ENCODE data around the gene DFFB. TPM values are rescaled to one million over a fixed set of nuclear protein-coding genes. Genes with fewer than 3 reads are reported as not detected.

DFFB gene
- total and polyA plus RNA-seq, 9 of the 15 experiments (the other 6 are each of a cell fraction or from before 2014, with no cell fraction given) = 2.3 to 15.8 (median 11.5) TPM

DNA sequence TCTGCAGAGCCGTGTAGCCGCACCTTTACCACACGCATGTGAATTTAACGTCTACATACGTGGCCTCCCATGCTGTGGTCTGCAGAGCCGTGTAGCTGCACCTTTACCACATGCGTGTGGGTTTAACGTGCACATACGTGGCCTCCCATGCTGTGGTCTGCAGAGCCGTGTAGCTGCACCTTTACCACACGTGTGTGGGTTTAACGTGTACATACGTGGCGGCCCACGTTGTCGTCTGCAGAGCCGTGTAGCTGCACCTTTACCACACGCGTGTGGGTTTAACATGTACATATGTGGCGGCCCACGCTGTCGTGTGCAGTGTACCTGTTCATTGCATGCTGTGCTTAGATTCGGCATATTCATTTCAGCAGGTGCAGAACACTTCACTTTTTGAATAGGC lies 17.5 kb downstream of the DFFB start:
- Histone ChIP-seq H2AFZ (ENCODE audit: low read depth, low read length) (no peak overlapping the region), H3K36me3 (ENCODE audit: control insufficient read depth, insufficient read depth, low read length) (peaks cover 50% of the 10 kb centered on the region; the same call in 2 of the 3 replicates), H3K4me1 (replicated peaks in 1 of 2; ENCODE audit: control insufficient read depth in 2 of 2, insufficient read depth in 2 of 2, low read length in 2 of 2) (peaks cover 7 to 16% of the 10 kb centered on the region in 2 experiments; a peak in 4 of 5 replicates), H3K9me3 (replicated peaks; ENCODE audit: control insufficient read depth, insufficient read depth, low read depth, low read length) (peaks cover 4% of the 10 kb centered on the region), H3K27ac (ENCODE audit: extremely low read depth, low read depth, low read length) (no peak overlapping the region), H3K27me3 (ENCODE audit: control insufficient read depth in 2 of 2, insufficient read depth in 2 of 2, low read length in 2 of 2) (no peaks in the 10 kb centered on the region), H3K4me3 (no peak overlapping the region), H3K9ac (ENCODE audit: insufficient read depth in 1 of 2, low read depth in 2 of 2, low read length in 2 of 2) (no peak overlapping the region), H4K20me1 (replicated peaks; ENCODE audit: control insufficient read depth, insufficient read depth, low read length) (no peaks in the 10 kb centered on the region), H3K9me1 (ENCODE audit: control insufficient read depth, insufficient read depth, low read length) (no peaks in the 10 kb centered on the region), H3K4me2 (ENCODE audit: insufficient read depth, low read length) (no peak overlapping the region), H3K79me2 (ENCODE audit: control insufficient read depth, insufficient read depth, low read length) (no peaks in the 10 kb centered on the region)
- FAIRE-seq = no peak
- CTCF ChIA-PET (ENCODE audit: low intra/inter-chr PET ratio) = no interaction called here
- BruUV-seq (replicated peaks) = no TSS peak
- ATAC-seq = no peak
- DNase-seq (ENCODE audit: extremely low read depth in 1 of 4, low spot score in 3 of 4) = no peak
- in situ Hi-C loops (cut with MboI) = no loop called here
- TF ChIP-seq GABPB2 (CRISPR knock-in tag; conservative IDR thresholded peaks at IDR 0.05) = no peak
- no peak for TF ChIP-seq DMBX1 (CRISPR knock-in tag; IDR thresholded peaks at IDR 0.05; ENCODE audit: borderline replicate concordance)
- no peak for TF ChIP-seq JUN (IDR thresholded peaks at IDR 0.05; ENCODE audit: borderline replicate concordance, low read depth, low read length)
- TF ChIP-seq JUN (CRISPR knock-in tag; IDR thresholded peaks at IDR 0.05; ENCODE audit: borderline replicate concordance) = no peak
- TF ChIP-seq, protein P1, sequence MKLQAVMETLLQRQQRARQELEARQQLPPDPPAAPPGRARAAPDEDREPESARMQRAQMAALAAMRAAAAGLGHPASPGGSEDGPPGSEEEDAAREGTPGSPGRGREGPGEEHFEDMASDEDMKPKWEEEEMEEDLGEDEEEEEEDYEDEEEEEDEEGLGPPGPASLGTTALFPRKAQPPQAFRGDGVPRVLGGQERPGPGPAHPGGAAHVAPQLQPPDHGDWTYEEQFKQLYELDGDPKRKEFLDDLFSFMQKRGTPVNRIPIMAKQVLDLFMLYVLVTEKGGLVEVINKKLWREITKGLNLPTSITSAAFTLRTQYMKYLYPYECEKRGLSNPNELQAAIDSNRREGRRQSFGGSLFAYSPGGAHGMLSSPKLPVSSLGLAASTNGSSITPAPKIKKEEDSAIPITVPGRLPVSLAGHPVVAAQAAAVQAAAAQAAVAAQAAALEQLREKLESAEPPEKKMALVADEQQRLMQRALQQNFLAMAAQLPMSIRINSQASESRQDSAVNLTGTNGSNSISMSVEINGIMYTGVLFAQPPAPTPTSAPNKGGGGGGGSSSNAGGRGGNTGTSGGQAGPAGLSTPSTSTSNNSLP (IDR thresholded peaks at IDR 0.05; ENCODE audit: borderline replicate concordance, low read depth, low read length) = no peak
- TF ChIP-seq, protein P2, sequence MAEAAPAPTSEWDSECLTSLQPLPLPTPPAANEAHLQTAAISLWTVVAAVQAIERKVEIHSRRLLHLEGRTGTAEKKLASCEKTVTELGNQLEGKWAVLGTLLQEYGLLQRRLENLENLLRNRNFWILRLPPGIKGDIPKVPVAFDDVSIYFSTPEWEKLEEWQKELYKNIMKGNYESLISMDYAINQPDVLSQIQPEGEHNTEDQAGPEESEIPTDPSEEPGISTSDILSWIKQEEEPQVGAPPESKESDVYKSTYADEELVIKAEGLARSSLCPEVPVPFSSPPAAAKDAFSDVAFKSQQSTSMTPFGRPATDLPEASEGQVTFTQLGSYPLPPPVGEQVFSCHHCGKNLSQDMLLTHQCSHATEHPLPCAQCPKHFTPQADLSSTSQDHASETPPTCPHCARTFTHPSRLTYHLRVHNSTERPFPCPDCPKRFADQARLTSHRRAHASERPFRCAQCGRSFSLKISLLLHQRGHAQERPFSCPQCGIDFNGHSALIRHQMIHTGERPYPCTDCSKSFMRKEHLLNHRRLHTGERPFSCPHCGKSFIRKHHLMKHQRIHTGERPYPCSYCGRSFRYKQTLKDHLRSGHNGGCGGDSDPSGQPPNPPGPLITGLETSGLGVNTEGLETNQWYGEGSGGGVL (CRISPR knock-in tag; IDR thresholded peaks at IDR 0.05) = no peak
- TF ChIP-seq ERF (CRISPR knock-in tag; IDR thresholded peaks at IDR 0.05) = no peak
- TF ChIP-seq GTF2E2 (tag; IDR thresholded peaks at IDR 0.05) = no peak
- POLR2A ChIA-PET = interaction anchor here (1.0 to 1.2 kb wide), 3 partner anchors 9 to 53 kb away, joined by 3 read pairs; no protein-coding TSS in a partner anchor
- 93% methylated on average over 23 of the region's 23 CpGs for WGBS (ENCODE audit: insufficient coverage, low coverage, missing lambda C conversion rate)
- intact Hi-C loops (cut with micrococcal nuclease) = no loop called here

Measured in K562 (cell line).